ENCODE measurements around the gene RLN3.

GRCh38 chr19:13992025-13992424 lies 35.9 kb upstream of the RLN3 start:
- TF ChIP-seq CTCF (IDR thresholded peaks at IDR 0.05; ENCODE audit: insufficient read depth, low read length), result no peak
- no peak for TF ChIP-seq POLR2AphosphoS5 (IDR thresholded peaks at IDR 0.05; ENCODE audit: low read depth)
